ENCODE measurements around the gene SPTBN1. TPM values are rescaled to one million over a fixed set of nuclear protein-coding genes. Genes with fewer than 3 reads are reported as not detected.

The SPTBN1 gene
- total and polyA plus RNA-seq, 9 of the 15 experiments (the other 6 are each of a cell fraction or from before 2014, with no cell fraction given), result 8.9 to 66.8 (median 31.4) TPM

- Histone ChIP-seq H3K9me1 (ENCODE audit: control insufficient read depth, insufficient read depth, low read length) (no peaks in the 10 kb centered on the region), H3K4me1 (replicated peaks in 1 of 2; ENCODE audit: control insufficient read depth in 2 of 2, insufficient read depth in 2 of 2, low read length in 2 of 2) (0 out of 5 replicates have a peak, but pooled peaks cover 0 to 2% of the 10 kb centered on the region in 2 experiments), H3K79me2 (ENCODE audit: control insufficient read depth, insufficient read depth, low read length) (no peaks in the 10 kb centered on the region), H3K36me3 (ENCODE audit: control insufficient read depth, insufficient read depth, low read length) (no peaks in the 10 kb centered on the region), H3K4me2 (ENCODE audit: insufficient read depth, low read length) (no peak overlapping the region), H2AFZ (ENCODE audit: low read depth, low read length) (no peak overlapping the region), H3K9ac (ENCODE audit: insufficient read depth in 1 of 2, low read depth in 2 of 2, low read length in 2 of 2) (no peak overlapping the region), H4K20me1 (replicated peaks; ENCODE audit: control insufficient read depth, insufficient read depth, low read length) (no peaks in the 10 kb centered on the region), H3K4me3 (no peak overlapping the region), H3K27me3 (ENCODE audit: control insufficient read depth in 2 of 2, insufficient read depth in 2 of 2, low read length in 2 of 2) (no peaks in the 10 kb centered on the region), H3K27ac (ENCODE audit: extremely low read depth, low read depth, low read length) (no peak overlapping the region), H3K9me3 (replicated peaks; ENCODE audit: control insufficient read depth, insufficient read depth, low read depth, low read length) (no peaks in the 10 kb centered on the region)
- BruUV-seq (replicated peaks), result no TSS peak
- TF ChIP-seq ZNF12 (CRISPR knock-in tag; IDR thresholded peaks at IDR 0.05) (peak; percentile 85), TRIM24 (IDR thresholded peaks at IDR 0.05) (no peak), HLTF (IDR thresholded peaks at IDR 0.05) (no peak)
- 39% methylated on average over 5 of the region's 5 CpGs for WGBS (ENCODE audit: insufficient coverage, low coverage, missing lambda C conversion rate)
- FAIRE-seq (no peak), ATAC-seq (no peak), DNase-seq (ENCODE audit: extremely low read depth in 1 of 4, low spot score in 3 of 4) (no peak)
- POLR2A ChIA-PET, result no interaction called here
- intact Hi-C loops (cut with micrococcal nuclease) (no loop called here), in situ Hi-C loops (cut with MboI) (no loop called here)
- CTCF ChIA-PET (ENCODE audit: low intra/inter-chr PET ratio), result no interaction called here
These were observed 19.8 kb downstream of the SPTBN1 start for GRCh38 chr2:54475919-54476318.

DNA sequence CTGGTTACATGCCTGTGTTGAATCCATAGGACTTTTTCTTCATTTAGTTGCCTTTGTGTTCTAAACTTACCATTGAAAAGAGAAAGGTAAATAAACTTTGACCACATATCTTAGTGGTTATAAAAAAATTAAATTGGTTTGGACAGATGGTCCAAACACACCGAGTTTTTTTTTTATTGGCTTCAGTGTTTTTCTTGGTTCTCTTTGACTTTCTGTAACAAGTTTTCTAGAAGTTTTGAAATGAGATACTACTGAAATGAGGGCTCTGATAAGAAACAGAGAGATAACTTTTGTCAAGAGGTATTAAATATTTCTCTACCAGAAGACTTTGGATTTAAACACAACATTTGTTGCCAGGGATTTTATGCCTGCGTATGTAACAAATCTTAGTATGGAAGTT is 20.7 kb downstream of the SPTBN1 start:
- intact Hi-C loops (cut with micrococcal nuclease), result no loop called here
- no peaks in the 10 kb centered on the region for H4K20me1 ChIP-seq (replicated peaks; ENCODE audit: control insufficient read depth, insufficient read depth, low read length)
- WGBS (ENCODE audit: insufficient coverage, low coverage, missing lambda C conversion rate), result 11% methylated on average over 2 of the region's 2 CpGs

More for the DNA sequence above, 20.7 kb downstream of the SPTBN1 start:
- Histone ChIP-seq H3K9me3 (replicated peaks; ENCODE audit: control insufficient read depth, insufficient read depth, low read depth, low read length) (no peaks in the 10 kb centered on the region), H3K4me1 (replicated peaks in 1 of 2; ENCODE audit: control insufficient read depth in 2 of 2, insufficient read depth in 2 of 2, low read length in 2 of 2) (0 out of 5 replicates have a peak, but pooled peaks cover 0 to 2% of the 10 kb centered on the region in 2 experiments), H2AFZ (ENCODE audit: low read depth, low read length) (no peak overlapping the region), H3K27me3 (ENCODE audit: control insufficient read depth in 2 of 2, insufficient read depth in 2 of 2, low read length in 2 of 2) (no peaks in the 10 kb centered on the region), H3K27ac (ENCODE audit: extremely low read depth, low read depth, low read length) (no peak overlapping the region), H3K4me2 (ENCODE audit: insufficient read depth, low read length) (no peak overlapping the region), H3K79me2 (ENCODE audit: control insufficient read depth, insufficient read depth, low read length) (no peaks in the 10 kb centered on the region), H3K9ac (ENCODE audit: insufficient read depth in 1 of 2, low read depth in 2 of 2, low read length in 2 of 2) (no peak overlapping the region), H3K4me3 (no peak overlapping the region), H3K36me3 (ENCODE audit: control insufficient read depth, insufficient read depth, low read length) (no peaks in the 10 kb centered on the region), H3K9me1 (ENCODE audit: control insufficient read depth, insufficient read depth, low read length) (no peaks in the 10 kb centered on the region)
- ChIA-PET CTCF (ENCODE audit: low intra/inter-chr PET ratio) (no interaction called here), POLR2A (no interaction called here)
- no TSS peak for BruUV-seq (replicated peaks)
- ATAC-seq, result no peak
- in situ Hi-C loops (cut with MboI), result no loop called here
- DNase-seq (ENCODE audit: extremely low read depth in 1 of 4, low spot score in 3 of 4), result no peak
- FAIRE-seq, result no peak
- TF ChIP-seq FOXP4 (CRISPR knock-in tag; IDR thresholded peaks at IDR 0.05; ENCODE audit: borderline replicate concordance) (no peak), ZNF239 (CRISPR knock-in tag; IDR thresholded peaks at IDR 0.05) (peak; percentile 14; the same call in 1 of the 2 replicates)

All from K562 (cell line).